Endothelial cell of umbilical vein (primary cell): Measurements from ENCODE around the gene GRAMD1A. TPM values are rescaled to one million over a fixed set of nuclear protein-coding genes. Genes with fewer than 3 reads are reported as not detected.

Experiments
- BruUV-seq: library from RNA; stranded (reverse); fragments of 400-500 nt; replicated peaks from 2 replicates; lab custom pipeline; 2021; lab: Mats Ljungman, UMichigan
- CTCF ChIA-PET: fragments of 300-600, 350-600 bp; sonication (Branson Sonifier 250); formaldehyde crosslinking; loops from one replicate; lab custom pipeline; 2021; ENCODE audit warnings: antibody characterized with exemption, inconsistent platforms; lab: Charles Lee
- POLR2A ChIA-PET: fragments of 300-600, 350-600 bp; sonication (Branson Sonifier 250); formaldehyde crosslinking; loops from one replicate; lab custom pipeline; 2021; ENCODE audit warnings: antibody characterized with exemption, inconsistent platforms; lab: Charles Lee
- DNase-seq: peaks from one replicate; pipeline ENCODE4 v3.0.0-alpha.2; 2011; ENCODE audit warnings: low read depth, low spot score
- FAIRE-seq: peaks from 2 replicates; lab custom pipeline; 2011; peaks lifted over from hg19 to GRCh38; lab: Jason Lieb, UNC
- H2AFZ ChIP-seq: 2 replicates; pipeline ENCODE4 v1.6.0; 2012; ENCODE audit warnings: low read depth, low read length, control low read depth, inconsistent platforms
- H3K27ac ChIP-seq: 2 replicates; pipeline ENCODE4 v1.5.1; 2011; ENCODE audit warnings: low read depth, mild to moderate bottlenecking, control low read depth, low read length, moderate library complexity; ENCODE audit not compliant: insufficient read depth
- H3K27me3 ChIP-seq, 2 experiments: 2 replicates each; pipeline versions ENCODE4 v1.6.0 to v1.6.1; 2011; ENCODE audit warnings: low read length in 2 of 2, mixed read lengths in 1 of 2; ENCODE audit not compliant: control insufficient read depth in 2 of 2, insufficient read depth in 2 of 2
- H3K36me3 ChIP-seq, 2 experiments: 2 replicates in 1 of 2; 3 replicates in 1 of 2; pipeline ENCODE4 v1.5.1; 2011; ENCODE audit warnings: low read length in 2 of 2, mild to moderate bottlenecking in 1 of 2, moderate library complexity in 1 of 2; ENCODE audit not compliant: control insufficient read depth in 2 of 2, insufficient read depth in 2 of 2; ENCODE audit errors: extremely low read depth in 1 of 2
- H3K4me1 ChIP-seq: 3 replicates; pipeline ENCODE4 v1.5.1; 2011; ENCODE audit warnings: mild to moderate bottlenecking, low read length; ENCODE audit not compliant: control insufficient read depth, insufficient read depth; ENCODE audit errors: extremely low read depth
- H3K4me2 ChIP-seq: 2 replicates; pipeline ENCODE4 v1.6.1; 2011; ENCODE audit warnings: low read length, control low read depth, mixed read lengths; ENCODE audit not compliant: insufficient read depth
- H3K4me3 ChIP-seq, 3 experiments: fragments of 200-600 bp in 1 of 3; sonication (generic), shearing (Covaris generic) in 1 of 3; replicated peaks in 1 of 3; 2 replicates each; pipeline ENCODE4 v1.5.1; 2011 to 2016; ENCODE audit warnings: control low read depth in 3 of 3, low read length in 3 of 3, mild to moderate bottlenecking in 2 of 3, inconsistent platforms in 1 of 3, low read depth in 1 of 3, moderate library complexity in 1 of 3; ENCODE audit not compliant: insufficient read depth in 1 of 3
- H3K79me2 ChIP-seq: 2 replicates; pipeline ENCODE4 v1.6.0; 2012; ENCODE audit warnings: low read length, inconsistent platforms; ENCODE audit not compliant: control insufficient read depth, insufficient read depth
- H3K9ac ChIP-seq: replicated peaks from 2 replicates; pipeline ENCODE3; 2011; ENCODE audit warnings: low read length, control low read depth; ENCODE audit not compliant: insufficient read depth; ENCODE audit errors: extremely low read depth
- H3K9me1 ChIP-seq: replicated peaks from 3 replicates; pipeline ENCODE4 v1.6.0; 2011; ENCODE audit warnings: mild to moderate bottlenecking, low read length; ENCODE audit not compliant: control insufficient read depth, insufficient read depth; ENCODE audit errors: extremely low read depth
- H3K9me3 ChIP-seq: replicated peaks from 2 replicates; pipeline ENCODE4 v1.5.1; 2012; ENCODE audit warnings: low read length, inconsistent platforms; ENCODE audit not compliant: control insufficient read depth, insufficient read depth
- H4K20me1 ChIP-seq: replicated peaks from 2 replicates; pipeline ENCODE3; 2011; ENCODE audit warnings: mild to moderate bottlenecking, low read length; ENCODE audit not compliant: control insufficient read depth, insufficient read depth; ENCODE audit errors: extremely low read depth
- EZH2 ChIP-seq: IDR thresholded peaks from 2 replicates; pipeline ENCODE4 v1.6.1; 2012; ENCODE audit warnings: borderline replicate concordance, low read depth, mild to moderate bottlenecking, moderate library complexity, low read length, inconsistent platforms; ENCODE audit not compliant: severe bottlenecking
- FOS ChIP-seq: IDR thresholded peaks from 2 replicates; pipeline ENCODE4 v1.6.1; 2011; ENCODE audit warnings: mild to moderate bottlenecking, low read length, moderate library complexity, borderline replicate concordance; ENCODE audit not compliant: insufficient read depth
- GATA2 ChIP-seq: IDR thresholded peaks from 2 replicates; pipeline ENCODE4 v1.7.0; 2011; ENCODE audit warnings: low read depth, mild to moderate bottlenecking, moderate library complexity, mixed read lengths, low read length; ENCODE audit not compliant: insufficient read length, insufficient read depth
- JUN ChIP-seq: IDR thresholded peaks from 2 replicates; pipeline ENCODE4 v1.6.1; 2011; ENCODE audit warnings: borderline replicate concordance, low read depth; ENCODE audit not compliant: insufficient read length, insufficient read depth
- MYC ChIP-seq: IDR thresholded peaks from one replicate; pipeline ENCODE4 v1.6.1; 2011; ENCODE audit warnings: mild to moderate bottlenecking, low read depth, low read length
- POLR2A ChIP-seq: IDR thresholded peaks from 2 replicates; pipeline ENCODE4 v1.6.1; 2012; ENCODE audit warnings: low read depth, mild to moderate bottlenecking, control low read depth, low read length
- POLR2AphosphoS5 ChIP-seq: IDR thresholded peaks from 2 replicates; pipeline ENCODE4 v1.6.1; 2012; ENCODE audit warnings: low read depth, mild to moderate bottlenecking, control low read depth, low read length, moderate library complexity; ENCODE audit not compliant: insufficient read depth
- dilution Hi-C: fragments of 300-500 bp; cut with MboI; formaldehyde crosslinking; loops from one replicate; pipeline ENCODE4 v1.15.0; 2019; ENCODE audit warnings: low sequenced_read_pairs; ENCODE audit not compliant: extremely low pct_ligation_motif_present
- intact Hi-C: fragments of 100-400 bp; cut with micrococcal nuclease; formaldehyde crosslinking; loops from one replicate; pipeline ENCODE4 v1.10.0; 2022
- polyA plus RNA-seq, 4 experiments: library from polyadenylated mRNA; depleted of rRNA in 3 of 4; stranded (reverse) in 3 of 4; unstranded in 1 of 4; fragments of >200 nt; gene quantifications; 2 replicates each; pipeline versions ENCODE4 v1.2.1 to v1.2.3, GENCODE V29; 2011 to 2012; ENCODE audit warnings: missing spikeins in 1 of 4
- total RNA-seq: library from RNA; stranded (reverse); gene quantifications from 2 replicates; pipeline ENCODE4 v1.2.3, GENCODE V29; 2021
- TF ChIP-seq, protein P1 (sequence below), 2 donors: IDR thresholded peaks; 1 replicate in 1 of 2; 2 replicates in 1 of 2; pipeline ENCODE4 v1.5.1; 2011; ENCODE audit warnings: low read length in 2 of 2, mild to moderate bottlenecking in 2 of 2, moderate library complexity in 2 of 2, control low read depth in 1 of 2, inconsistent platforms in 1 of 2, low read depth in 1 of 2; ENCODE audit not compliant: insufficient read depth in 1 of 2; ENCODE audit errors: extremely low read depth in 1 of 2
- TF ChIP-seq, protein P2 (sequence below): IDR thresholded peaks from 2 replicates; pipeline ENCODE4 v1.6.1; 2011; ENCODE audit not compliant: insufficient read depth, insufficient read length

Gene GRAMD1A
- total and polyA plus RNA-seq, 2 donors (not counting 3 experiments of a cell fraction or from before 2014, with no cell fraction given): 127 to 130 TPM

DNA sequence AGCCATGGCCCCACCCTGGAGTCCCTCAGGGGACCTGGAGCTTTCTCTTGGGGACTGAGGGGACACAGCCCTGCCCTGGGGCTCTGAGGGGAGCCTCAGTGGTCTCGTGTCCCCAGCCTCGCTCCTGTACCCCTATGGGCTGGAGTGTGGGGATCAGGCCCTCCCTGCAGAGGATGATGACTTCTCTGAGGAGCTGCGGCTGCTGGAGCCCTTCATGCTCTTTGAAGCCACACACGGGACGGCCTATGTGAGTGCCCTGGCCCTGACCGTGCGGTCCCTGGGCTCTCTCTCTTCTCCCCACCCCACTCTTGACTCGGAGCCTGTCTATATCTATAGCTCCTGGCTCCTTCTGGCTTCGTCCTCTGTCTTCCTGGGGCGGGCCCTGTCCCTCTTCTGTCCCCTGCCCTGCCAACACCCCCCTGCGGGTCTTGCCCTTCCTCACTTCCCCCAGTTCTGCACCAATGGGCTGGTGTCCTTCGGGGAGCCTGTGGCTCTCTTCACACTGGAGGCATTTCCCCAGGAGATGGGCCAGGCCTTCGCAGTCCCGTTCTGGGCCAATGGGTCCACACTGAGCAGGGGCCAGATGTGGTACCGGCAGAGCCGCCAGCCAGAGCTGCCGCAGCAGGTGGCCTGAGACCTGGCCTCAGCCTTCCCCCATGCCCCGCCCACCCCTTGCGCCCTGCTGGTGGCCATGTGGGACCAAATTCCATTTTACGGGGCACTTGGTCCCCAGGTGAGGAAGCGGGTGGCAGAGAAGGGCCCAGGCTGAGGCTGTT, 74.5 kb downstream of the GRAMD1A start:
- Histone ChIP-seq H3K4me3 (no peak overlapping the region), H3K27ac (no peak overlapping the region), H3K27me3 (no peaks in the 10 kb centered on the region), H3K9me3 (no peaks in the 10 kb centered on the region), H3K9ac (no peak overlapping the region), H4K20me1 (no peaks in the 10 kb centered on the region), H3K9me1 (no peaks in the 10 kb centered on the region), H3K79me2 (no peaks in the 10 kb centered on the region), H2AFZ (no peak overlapping the region), H3K4me1 (no peaks in the 10 kb centered on the region), H3K4me2 (no peak overlapping the region), H3K36me3 (no peaks in the 10 kb centered on the region)
- POLR2A ChIA-PET: no interaction called here
- no peak for DNase-seq
- FAIRE-seq: no peak
- dilution Hi-C loops: no loop called here
- intact Hi-C loops: no loop called here
- CTCF ChIA-PET: interaction anchor here (0.5 kb wide), 1 partner anchor 30 kb away, joined by 3 read pairs; no protein-coding TSS in a partner anchor
- TF ChIP-seq, protein P1, sequence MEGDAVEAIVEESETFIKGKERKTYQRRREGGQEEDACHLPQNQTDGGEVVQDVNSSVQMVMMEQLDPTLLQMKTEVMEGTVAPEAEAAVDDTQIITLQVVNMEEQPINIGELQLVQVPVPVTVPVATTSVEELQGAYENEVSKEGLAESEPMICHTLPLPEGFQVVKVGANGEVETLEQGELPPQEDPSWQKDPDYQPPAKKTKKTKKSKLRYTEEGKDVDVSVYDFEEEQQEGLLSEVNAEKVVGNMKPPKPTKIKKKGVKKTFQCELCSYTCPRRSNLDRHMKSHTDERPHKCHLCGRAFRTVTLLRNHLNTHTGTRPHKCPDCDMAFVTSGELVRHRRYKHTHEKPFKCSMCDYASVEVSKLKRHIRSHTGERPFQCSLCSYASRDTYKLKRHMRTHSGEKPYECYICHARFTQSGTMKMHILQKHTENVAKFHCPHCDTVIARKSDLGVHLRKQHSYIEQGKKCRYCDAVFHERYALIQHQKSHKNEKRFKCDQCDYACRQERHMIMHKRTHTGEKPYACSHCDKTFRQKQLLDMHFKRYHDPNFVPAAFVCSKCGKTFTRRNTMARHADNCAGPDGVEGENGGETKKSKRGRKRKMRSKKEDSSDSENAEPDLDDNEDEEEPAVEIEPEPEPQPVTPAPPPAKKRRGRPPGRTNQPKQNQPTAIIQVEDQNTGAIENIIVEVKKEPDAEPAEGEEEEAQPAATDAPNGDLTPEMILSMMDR (IDR thresholded peaks at IDR 0.05; ENCODE audit: extremely low read depth in 1 of 2, insufficient read depth in 1 of 2, low read depth in 1 of 2, low read length in 2 of 2): no peak
- TF ChIP-seq POLR2A (no peak), MYC (no peak), GATA2 (no peak), POLR2AphosphoS5 (no peak), JUN (no peak), FOS (no peak), EZH2 (no peak)
- TF ChIP-seq, protein P2, sequence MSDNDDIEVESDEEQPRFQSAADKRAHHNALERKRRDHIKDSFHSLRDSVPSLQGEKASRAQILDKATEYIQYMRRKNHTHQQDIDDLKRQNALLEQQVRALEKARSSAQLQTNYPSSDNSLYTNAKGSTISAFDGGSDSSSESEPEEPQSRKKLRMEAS: no peak
- no TSS peak for BruUV-seq
